ENCODE results near the gene TSKU. TPM values are rescaled to one million over a fixed set of nuclear protein-coding genes. Genes with fewer than 3 reads are reported as not detected.
"Not testable (repeated sequence)": the region's sequence is repeated elsewhere in the genome, so short reads cannot be mapped to it uniquely, and the experiment has no call there.

TSKU gene
- polyA plus RNA-seq, 6 donors from 2014 or later = not detected

DNA sequence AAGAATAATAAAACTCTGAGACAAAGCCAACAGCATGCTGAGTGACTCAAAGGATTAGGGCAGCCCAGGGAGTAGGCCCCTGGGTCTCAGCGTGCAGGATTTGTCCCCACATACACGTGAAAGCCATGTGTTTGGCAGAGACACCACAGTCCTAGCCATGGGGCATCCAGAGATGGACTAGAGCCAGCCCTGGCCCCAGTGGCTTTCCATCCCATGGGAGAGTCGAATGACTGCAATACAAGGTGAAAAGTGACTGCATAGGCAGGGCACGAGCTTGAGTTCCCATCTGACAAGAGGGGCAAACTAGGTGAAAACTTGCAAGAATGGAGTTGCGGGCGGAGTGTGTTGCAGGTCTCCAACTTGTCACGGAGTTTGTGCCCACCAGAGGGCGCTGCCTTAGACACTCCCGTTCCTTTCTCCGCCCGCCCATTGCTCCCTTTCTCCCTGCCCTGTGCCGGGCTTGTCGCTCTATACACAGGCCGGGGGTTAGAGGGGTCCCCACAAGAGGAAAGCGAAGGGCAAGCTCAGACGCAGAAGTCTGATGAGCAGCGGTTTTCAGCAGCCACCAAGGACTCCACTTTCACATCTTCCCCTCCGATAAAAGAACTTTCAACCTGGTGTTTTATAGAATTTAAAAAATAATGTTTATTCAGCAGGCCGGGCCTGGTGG is 24.2 kb downstream of the TSKU start:
- Mint-ChIP-seq H3K4me3 (no peak overlapping the region), H3K27ac (peak overlapping the region in 1 of 6 donors; percentile 44), H3K9me3 (peaks cover 0 to 2% (median 0%) of the 10 kb centered on the region in 7 donors), H3K27me3 (peaks cover 33 to 52% (median 50%) of the 10 kb centered on the region in 3 donors), H3K36me3 (no peaks in the 10 kb centered on the region), H3K4me1 (peaks cover 4 to 13% (median 11%) of the 10 kb centered on the region in 3 donors)
- ATAC-seq (ENCODE audit: low read depth in 2 of 2) (peak; percentile 46 to 52), DNase-seq (peak; percentile 33)

GRCh38 chr11:76808171-76808570 is 25.0 kb downstream of the TSKU start:
- no peak for DNase-seq
- Mint-ChIP-seq H3K27me3 (peaks cover 30 to 48% (median 48%) of the 10 kb centered on the region in 3 donors), H3K4me1 (peaks cover 4 to 13% (median 11%) of the 10 kb centered on the region in 3 donors), H3K4me3 (no peak overlapping the region), H3K9me3 (peaks cover 0 to 2% (median 0%) of the 10 kb centered on the region in 7 donors), H3K36me3 (no peaks in the 10 kb centered on the region), H3K27ac (peak overlapping the region in 2 of 6 donors; percentile 5 to 28)
- ATAC-seq (ENCODE audit: low read depth in 2 of 2) = no peak

GRCh38 chr11:76808996-76809395 is 25.8 kb downstream of the TSKU start:
- Mint-ChIP-seq H3K9me3 (peaks cover 0 to 2% (median 0%) of the 10 kb centered on the region in 7 donors), H3K27ac (no peak overlapping the region), H3K4me1 (peaks cover 4 to 13% (median 11%) of the 10 kb centered on the region in 3 donors), H3K4me3 (no peak overlapping the region), H3K27me3 (peaks cover 22 to 40% (median 39%) of the 10 kb centered on the region in 3 donors), H3K36me3 (no peaks in the 10 kb centered on the region)
- no peak for DNase-seq
- no peak for ATAC-seq (ENCODE audit: low read depth in 2 of 2)

DNA sequence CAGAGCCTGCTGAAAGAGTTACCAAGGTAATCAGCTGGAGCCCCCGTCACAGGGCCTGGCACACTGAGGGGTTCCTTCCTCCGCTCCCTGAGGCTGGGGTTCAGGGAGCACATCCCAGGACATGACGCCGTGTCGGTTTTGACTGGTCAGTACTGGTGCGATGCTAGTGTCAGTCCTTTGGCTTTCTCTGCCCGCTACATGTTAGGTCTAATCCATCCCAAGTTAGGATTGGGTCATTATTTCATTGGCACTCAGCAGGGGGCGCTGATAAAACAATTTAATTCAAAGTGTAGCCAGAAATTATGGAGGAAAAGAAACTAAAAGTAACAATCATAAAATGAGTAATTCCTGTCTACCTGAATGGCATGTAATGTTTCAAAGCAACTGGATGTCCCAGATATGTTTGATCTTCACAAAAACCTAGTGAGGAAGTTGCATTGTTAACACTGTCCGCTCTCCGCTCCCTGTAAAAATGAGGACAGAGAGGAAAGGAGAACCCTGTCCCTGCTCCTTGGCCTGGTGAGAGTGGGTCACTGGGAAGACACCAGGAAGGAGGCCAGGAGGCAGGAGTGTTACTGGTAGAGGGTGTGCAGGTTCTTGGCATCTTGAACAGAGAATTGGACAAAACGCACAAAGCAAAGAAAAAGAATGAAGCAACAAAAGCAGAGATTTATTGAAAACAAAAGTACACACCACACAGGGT is 27.1 kb downstream of the TSKU start:
- Mint-ChIP-seq H3K4me1 (peaks cover 4 to 13% (median 11%) of the 10 kb centered on the region in 3 donors), H3K27ac (peak overlapping the region in 3 of 6 donors; percentile 1 to 7 (median 6)), H3K4me3 (peak overlapping the region in 1 of 8 donors; percentile 61), H3K9me3 (peaks cover 0 to 9% (median 5%) of the 10 kb centered on the region in 7 donors), H3K27me3 (peaks cover 22 to 32% (median 32%) of the 10 kb centered on the region in 3 donors), H3K36me3 (peaks cover 0 to 3% of the 10 kb centered on the region in 2 donors)
- ATAC-seq (ENCODE audit: low read depth in 2 of 2) (peak in 1 of 2 donors; percentile 40), DNase-seq (peak; percentile 18)

DNA sequence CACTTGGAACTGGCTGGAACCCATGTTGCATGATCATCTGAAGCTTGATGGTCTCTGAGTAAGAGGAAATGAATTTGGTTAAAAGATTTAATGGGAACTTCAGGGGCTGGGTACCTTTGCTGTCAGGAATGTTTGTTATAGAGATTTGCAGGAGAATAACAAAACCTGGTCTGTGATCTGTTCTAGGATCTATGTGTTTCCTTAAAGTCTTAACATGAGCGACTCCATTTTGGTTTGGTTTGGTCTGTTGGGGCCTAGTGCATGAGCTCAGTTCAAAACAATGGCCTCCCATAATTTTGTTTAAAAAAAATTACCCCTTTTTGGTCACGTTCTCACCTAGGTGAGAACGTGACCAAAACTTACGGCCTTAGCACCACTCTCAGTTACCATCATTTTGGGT is 28.1 kb downstream of the TSKU start:
- H3K9me3 Mint-ChIP-seq = peaks cover 4 to 19% (median 13%) of the 10 kb centered on the region in 7 donors
- peaks cover 15 to 24% (median 22%) of the 10 kb centered on the region in 3 donors for H3K27me3 Mint-ChIP-seq
- no peak overlapping the region for H3K27ac Mint-ChIP-seq
- peaks cover 4 to 13% (median 11%) of the 10 kb centered on the region in 3 donors for H3K4me1 Mint-ChIP-seq
- H3K4me3 Mint-ChIP-seq = no peak overlapping the region
- DNase-seq = no peak
- peaks cover 5 to 13% of the 10 kb centered on the region in 2 donors for H3K36me3 Mint-ChIP-seq
- ATAC-seq (ENCODE audit: low read depth in 2 of 2) = no peak

GRCh38 chr11:76814414-76814813 is 31.3 kb downstream of the TSKU start:
- Mint-ChIP-seq H3K9me3 (peaks cover 7 to 38% (median 24%) of the 10 kb centered on the region in 7 donors), H3K36me3 (peaks cover 7 to 17% of the 10 kb centered on the region in 2 donors), H3K27me3 (peaks cover 5 to 13% (median 7%) of the 10 kb centered on the region in 3 donors), H3K4me1 (peaks cover 4 to 6% (median 6%) of the 10 kb centered on the region in 3 donors), H3K4me3 (no peak overlapping the region), H3K27ac (no peak overlapping the region)
- DNase-seq (no peak), ATAC-seq (ENCODE audit: low read depth in 2 of 2) (no peak)

DNA sequence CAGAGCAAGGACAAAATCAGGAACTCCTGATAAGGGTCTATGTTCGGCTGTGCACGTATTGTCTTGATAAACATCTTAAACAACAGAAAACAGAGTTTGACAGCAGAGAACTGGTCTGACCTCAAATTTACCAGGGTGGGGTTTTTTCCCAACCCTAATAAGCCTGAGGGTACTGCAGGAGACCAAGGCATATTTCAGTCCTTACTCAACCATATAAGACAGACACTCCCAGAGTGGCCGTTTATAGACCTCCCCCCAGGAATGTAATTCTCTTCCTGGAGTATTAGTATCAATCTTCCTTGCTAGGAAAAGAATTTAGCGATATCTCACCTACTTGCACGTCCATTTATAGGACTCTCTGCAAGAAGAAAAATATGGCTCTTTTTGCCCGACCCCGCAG is 32.5 kb downstream of the TSKU start:
- H3K4me3 Mint-ChIP-seq; ATAC-seq (ENCODE audit: low read depth in 2 of 2); H3K27ac Mint-ChIP-seq; H3K4me1 Mint-ChIP-seq; DNase-seq: not testable (repeated sequence)
- Mint-ChIP-seq H3K36me3 (peaks cover 7 to 17% of the 10 kb centered on the region in 2 donors), H3K9me3 (peaks cover 7 to 44% (median 25%) of the 10 kb centered on the region in 7 donors), H3K27me3 (peaks cover 0 to 17% (median 5%) of the 10 kb centered on the region in 3 donors)

- Mint-ChIP-seq H3K4me3 (no peak overlapping the region), H3K9me3 (peaks cover 7 to 36% (median 25%) of the 10 kb centered on the region in 7 donors)
- no peak for ATAC-seq (ENCODE audit: low read depth in 2 of 2)
Observed at GRCh38 chr11:76820184-76820566, 37.0 kb downstream of the TSKU start.

DNA sequence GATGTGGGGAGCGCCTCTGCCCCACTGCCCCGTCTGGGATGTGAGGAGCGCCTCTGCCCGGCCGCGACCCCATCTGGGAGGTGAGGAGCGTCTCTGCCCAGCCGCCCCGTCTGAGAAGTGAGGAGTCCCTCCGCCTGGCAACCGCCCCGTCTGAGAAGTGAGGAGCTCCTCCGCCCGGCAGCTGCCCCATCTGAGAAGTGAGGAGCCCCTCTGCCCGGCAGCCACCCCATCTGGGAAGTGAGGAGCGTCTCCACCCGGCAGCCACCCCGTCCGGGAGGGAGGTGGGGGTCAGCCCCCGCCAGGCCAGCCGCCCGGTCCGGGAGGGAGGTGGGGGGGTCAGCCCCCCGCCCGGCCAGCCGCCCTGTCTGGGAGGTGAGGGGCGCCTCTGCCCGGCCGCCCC is 38.2 kb downstream of the TSKU start:
- H3K4me1 Mint-ChIP-seq = peaks cover 9 to 16% (median 11%) of the 10 kb centered on the region in 3 donors
- not testable (repeated sequence) for H3K27ac Mint-ChIP-seq; H3K36me3 Mint-ChIP-seq; ATAC-seq (ENCODE audit: low read depth in 2 of 2); DNase-seq; H3K4me3 Mint-ChIP-seq
- H3K9me3 Mint-ChIP-seq = peaks cover 1 to 24% (median 15%) of the 10 kb centered on the region in 7 donors
- H3K27me3 Mint-ChIP-seq = peaks cover 0 to 14% (median 12%) of the 10 kb centered on the region in 3 donors

More at GRCh38 chr11:76820184-76820566, 37.0 kb downstream of the TSKU start:
- H3K27me3 Mint-ChIP-seq = peaks cover 0 to 17% (median 14%) of the 10 kb centered on the region in 3 donors
- H3K4me1 Mint-ChIP-seq = peaks cover 5 to 11% (median 9%) of the 10 kb centered on the region in 3 donors
- H3K27ac Mint-ChIP-seq = no peak overlapping the region
- DNase-seq = no peak
- H3K36me3 Mint-ChIP-seq = peaks cover 7 to 15% of the 10 kb centered on the region in 2 donors

GRCh38 chr11:76822406-76822805 is 39.2 kb downstream of the TSKU start:
- Mint-ChIP-seq H3K4me3 (no peak overlapping the region), H3K36me3 (no peaks in the 10 kb centered on the region), H3K27me3 (peaks cover 0 to 12% (median 9%) of the 10 kb centered on the region in 3 donors), H3K4me1 (peaks cover 9 to 16% (median 11%) of the 10 kb centered on the region in 3 donors), H3K27ac (no peak overlapping the region), H3K9me3 (peaks cover 0 to 14% (median 5%) of the 10 kb centered on the region in 7 donors)
- no peak for ATAC-seq (ENCODE audit: low read depth in 2 of 2)
- DNase-seq = no peak

DNA sequence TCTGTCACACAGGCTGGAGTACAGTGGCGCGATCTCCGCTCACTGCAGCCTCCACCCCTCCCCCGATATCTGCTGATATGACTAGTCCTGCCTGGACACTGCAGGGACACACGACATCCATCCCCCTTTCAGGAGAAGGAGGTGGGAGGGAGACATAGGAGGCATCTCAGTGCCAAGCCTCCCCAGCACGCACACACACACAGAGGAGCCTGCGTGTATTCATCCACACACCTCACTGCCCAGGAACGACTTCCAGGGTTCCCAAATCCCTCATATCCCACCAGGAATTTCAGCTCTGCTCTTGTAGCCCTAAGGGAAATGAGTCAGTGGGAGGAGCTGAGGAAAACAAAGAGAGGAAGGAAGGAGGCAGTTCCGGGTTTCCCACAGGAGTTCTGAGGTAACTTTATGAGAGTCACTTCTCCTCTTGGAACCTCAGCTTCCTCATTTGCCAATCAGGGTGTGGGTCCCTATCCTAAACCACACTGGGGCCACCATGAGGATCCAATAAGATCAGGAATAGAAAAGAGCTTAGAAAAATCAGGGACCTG is 40.4 kb downstream of the TSKU start:
- H3K9me3 Mint-ChIP-seq = peaks cover 0 to 7% (median 5%) of the 10 kb centered on the region in 7 donors
- H3K36me3 Mint-ChIP-seq = no peaks in the 10 kb centered on the region
- H3K4me3 Mint-ChIP-seq = no peak overlapping the region
- peaks cover 0 to 12% (median 9%) of the 10 kb centered on the region in 3 donors for H3K27me3 Mint-ChIP-seq
- H3K4me1 Mint-ChIP-seq = peaks cover 9 to 16% (median 11%) of the 10 kb centered on the region in 3 donors
- ATAC-seq (ENCODE audit: low read depth in 2 of 2) = no peak
- no peak for DNase-seq
- no peak overlapping the region for H3K27ac Mint-ChIP-seq

GRCh38 chr11:76824083-76824939 is 41.2 kb downstream of the TSKU start:
- ATAC-seq (ENCODE audit: low read depth in 2 of 2) (no peak), DNase-seq (no peak)
- peaks cover 9 to 16% (median 11%) of the 10 kb centered on the region in 3 donors for H3K4me1 Mint-ChIP-seq
- H3K9me3 Mint-ChIP-seq = peaks cover 0 to 7% (median 5%) of the 10 kb centered on the region in 7 donors
- H3K36me3 Mint-ChIP-seq = no peaks in the 10 kb centered on the region
- H3K27ac Mint-ChIP-seq = no peak overlapping the region
- H3K4me3 Mint-ChIP-seq = no peak overlapping the region
- H3K27me3 Mint-ChIP-seq = peaks cover under 1 to 13% (median 10%) of the 10 kb centered on the region in 3 donors

Data from naive B cell (primary cell).